Right lobe of liver (tissue), 6 donors: ENCODE data around the gene GAPDH. TPM values are rescaled to one million over a fixed set of nuclear protein-coding genes. Genes with fewer than 3 reads are reported as not detected.

Experiments
- ATAC-seq, 4 donors: fragments of 200-7000 bp; cut with Tn5 transposase; one replicate each; pipeline ENCODE4 v1.9.1; 2020; ENCODE audit warnings: mild to moderate bottlenecking in 4 of 4, moderate library complexity in 4 of 4
- DNase-seq, 3 donors: peaks; one replicate each; pipeline ENCODE4 v3.0.0-alpha.2; 2020
- H3K27ac ChIP-seq, 3 donors: fragments of 200-600 bp; one replicate each; pipeline ENCODE4 v1.8.0; 2022
- H3K27me3 ChIP-seq, 2 donors: fragments of 200-600 bp; one replicate each; pipeline ENCODE4 v1.8.0; 2022
- H3K36me3 ChIP-seq, 4 donors: fragments of 200-600 bp; sonication (generic) in 1 of 4; one replicate each; pipeline versions ENCODE4 v1.5.1 to v1.8.0; 2017 to 2022; ENCODE audit warnings: control low read depth in 1 of 4
- H3K4me1 ChIP-seq, 4 donors: fragments of 200-600 bp; sonication (generic) in 1 of 4; one replicate each; pipeline versions ENCODE4 v1.5.1 to v1.8.0; 2017 to 2022; ENCODE audit warnings: control low read depth in 1 of 4
- H3K4me3 ChIP-seq, 3 donors: fragments of 200-600 bp; one replicate each; pipeline ENCODE4 v1.8.0; 2022
- H3K9me3 ChIP-seq, 4 donors: fragments of 200-600 bp; sonication (generic) in 1 of 4; one replicate each; pipeline versions ENCODE4 v1.5.1 to v1.8.0; 2017 to 2022; ENCODE audit warnings: control low read depth in 1 of 4
- CTCF ChIP-seq, 4 donors: fragments of 200-600 bp in 3 of 4; fragments of 450-650 bp in 1 of 4; IDR thresholded peaks; one replicate each; pipeline versions ENCODE4 v1.5.1 to v1.8.0; 2016 to 2022; ENCODE audit warnings: antibody characterized with exemption in 4 of 4, mild to moderate bottlenecking in 2 of 4
- POLR2A ChIP-seq: fragments of 450-650 bp; IDR thresholded peaks from one replicate; pipeline ENCODE4 v1.6.1; 2017; ENCODE audit warnings: antibody characterized with exemption, mild to moderate bottlenecking
- WGBS: methylation state at CpG from one replicate; pipeline ENCODE4 v1.1.6; 2018; ENCODE audit warnings: low coverage, low lambda C conversion rate; ENCODE audit not compliant: insufficient coverage; ENCODE audit errors: missing lambda C conversion rate; 5-methylcytosine and 5-hydroxymethylcytosine counted together
- intact Hi-C, 2 donors: fragments of 100-400 bp; cut with DNase I; formaldehyde crosslinking; loops; one replicate each; pipeline versions ENCODE4 v1.11.2 to v1.14.1; 2022
- total RNA-seq, 6 experiments: library from RNA; depleted of rRNA in 2 of 6; stranded (reverse); fragments of >200 nt in 2 of 6; fragmentation: NEBNext Ultra II Directional in 3 of 6; extraction: Animal tissue kit (Norgen Biotek cat#: 25700) in 3 of 6; gene quantifications; one replicate each; pipeline versions ENCODE4 v1.1.0 to v1.2.4, GENCODE V29; 2016 to 2023
- donor health status: DM: no; HTN: yes; CAD: no.
- donor health status: DM: no; HTN: no; CAD: no.
- donor health status: DM: no; HTN: no; CAD: no.
- donor health status: DM: no; HTN: yes; CAD: no.
- donor health status: DM: no; HTN: yes; CAD: no.

GAPDH gene
- total RNA-seq, 6 experiments from 2014 or later, result 788 to 3,247 (median 1,580) TPM

GRCh38 chr12:6562881-6563280, 28.6 kb downstream of the GAPDH start:
- DNase-seq, result no peak
- H3K36me3 ChIP-seq, result peaks cover 0 to 69% (median 23%) of the 10 kb centered on the region in 4 donors
- H3K4me1 ChIP-seq, result peaks cover 0 to 10% (median 0%) of the 10 kb centered on the region in 4 donors
- H3K27ac ChIP-seq, result no peak overlapping the region
- no peak for ATAC-seq
- H3K9me3 ChIP-seq, result no peaks in the 10 kb centered on the region
- no peak overlapping the region for H3K4me3 ChIP-seq
- intact Hi-C loops, result no loop called here
- no peaks in the 10 kb centered on the region for H3K27me3 ChIP-seq
- TF ChIP-seq POLR2A (no peak), CTCF (IDR thresholded peaks at IDR 0.05) (no peak)
- WGBS, result no CpG with 5 or more reads among the region's 10 CpGs

- ATAC-seq (peak; percentile 21 to 39 (median 24)), DNase-seq (no peak)
- Histone ChIP-seq H3K36me3 (peaks cover 0 to 69% (median 23%) of the 10 kb centered on the region in 4 donors), H3K27ac (no peak overlapping the region), H3K27me3 (no peaks in the 10 kb centered on the region), H3K4me1 (peaks cover 0 to 10% (median 0%) of the 10 kb centered on the region in 4 donors), H3K9me3 (no peaks in the 10 kb centered on the region), H3K4me3 (no peak overlapping the region)
- WGBS, result 59% methylated on average over 5 of the region's 8 CpGs
- intact Hi-C loops, result no loop called here
- TF ChIP-seq CTCF (IDR thresholded peaks at IDR 0.05) (peak; percentile 40 to 75 (median 70)), POLR2A (no peak)
Measured at GRCh38 chr12:6563448-6564050, 29.2 kb downstream of the GAPDH start.

- TF ChIP-seq POLR2A (no peak), CTCF (IDR thresholded peaks at IDR 0.05) (no peak)
- intact Hi-C loops, result no loop called here
- no peak for ATAC-seq
- DNase-seq, result no peak
- H3K4me1 ChIP-seq, result peaks cover 0 to 15% (median 0%) of the 10 kb centered on the region in 4 donors
- H3K9me3 ChIP-seq, result no peaks in the 10 kb centered on the region
- H3K27me3 ChIP-seq, result no peaks in the 10 kb centered on the region
- WGBS, result 35% methylated on average over 8 of the region's 8 CpGs
- peaks cover 0 to 62% (median 14%) of the 10 kb centered on the region in 4 donors for H3K36me3 ChIP-seq
- H3K4me3 ChIP-seq, result peak overlapping the region; percentile 53 to 75 (median 67)
- no peak overlapping the region for H3K27ac ChIP-seq
Measured at GRCh38 chr12:6567112-6567670, 32.9 kb downstream of the GAPDH start.

GRCh38 chr12:6569312-6569711, 35.0 kb downstream of the GAPDH start:
- intact Hi-C loops, result no loop called here
- H3K36me3 ChIP-seq, result peaks cover 0 to 65% (median 19%) of the 10 kb centered on the region in 4 donors
- TF ChIP-seq CTCF (IDR thresholded peaks at IDR 0.05) (no peak), POLR2A (no peak)
- no peaks in the 10 kb centered on the region for H3K27me3 ChIP-seq
- DNase-seq, result no peak
- 92% methylated on average over 12 of the region's 12 CpGs for WGBS
- H3K4me1 ChIP-seq, result peaks cover 0 to 15% (median 0%) of the 10 kb centered on the region in 4 donors
- no peak overlapping the region for H3K4me3 ChIP-seq
- H3K9me3 ChIP-seq, result no peaks in the 10 kb centered on the region
- H3K27ac ChIP-seq, result no peak overlapping the region
- no peak for ATAC-seq
